ENCODE data around the gene KLC1. TPM values are rescaled to one million over a fixed set of nuclear protein-coding genes. Genes with fewer than 3 reads are reported as not detected.
"Not testable (repeated sequence)": the region's sequence is repeated elsewhere in the genome, so short reads cannot be mapped to it uniquely, and the experiment has no call there.

KLC1 gene
- total RNA-seq, 1 donor from 2014 or later: 80.3 TPM

DNA sequence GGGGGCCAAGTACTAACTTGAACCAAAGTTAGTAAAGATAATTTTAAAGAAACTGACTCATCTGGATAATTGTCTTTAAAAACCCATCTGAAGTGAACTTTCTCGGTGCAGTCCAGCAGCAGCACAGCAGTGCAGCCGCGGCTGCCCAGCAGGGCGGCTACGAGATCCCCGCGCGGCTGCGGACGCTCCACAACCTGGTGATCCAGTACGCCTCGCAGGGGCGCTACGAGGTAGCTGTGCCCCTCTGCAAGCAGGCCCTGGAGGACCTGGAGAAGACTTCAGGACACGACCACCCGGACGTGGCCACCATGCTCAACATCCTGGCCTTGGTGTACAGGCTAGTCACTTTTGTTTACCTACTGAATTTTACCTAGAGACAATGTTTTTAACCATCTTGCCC is 33.6 kb downstream of the KLC1 start:
- ATAC-seq: no peak

DNA sequence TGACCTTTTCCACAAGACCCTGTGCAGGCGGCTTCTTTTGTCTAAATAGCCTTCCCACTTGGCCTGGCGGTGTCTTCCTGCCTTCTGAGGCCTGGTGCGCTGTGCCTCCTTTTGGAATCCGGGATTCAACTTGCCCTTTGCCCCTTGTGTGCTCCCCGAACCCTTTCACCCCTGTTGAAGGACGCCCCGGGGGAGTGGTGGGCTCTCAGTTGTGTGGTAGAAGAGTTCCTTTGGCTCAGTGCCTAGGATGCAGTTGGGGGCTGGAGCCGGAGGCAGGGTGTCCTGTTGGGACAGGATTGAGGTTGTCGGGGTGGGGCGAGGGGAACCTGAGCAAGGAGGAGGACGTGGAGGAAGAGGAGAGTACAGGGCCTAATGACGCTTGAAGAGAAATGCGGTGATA is 34.5 kb downstream of the KLC1 start:
- ATAC-seq: no peak

DNA sequence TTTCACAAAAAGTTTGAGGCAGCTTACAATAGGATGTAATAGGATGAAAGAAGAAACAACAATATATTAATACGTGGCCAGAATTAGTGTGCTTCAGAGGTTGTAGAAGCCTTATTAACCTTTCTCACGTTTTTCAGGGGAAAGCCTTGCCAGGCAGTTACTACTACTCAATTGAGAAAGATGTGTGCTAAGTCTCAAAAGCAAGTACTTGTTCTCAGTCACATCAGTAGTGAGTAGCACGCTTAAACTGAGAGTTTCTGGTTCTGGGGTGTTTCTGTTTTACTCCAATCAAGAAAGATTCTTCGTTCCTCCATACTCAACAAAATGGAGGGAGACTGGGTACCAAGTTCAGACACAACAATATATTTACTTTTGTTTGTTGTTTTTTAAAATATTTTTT is 38.7 kb downstream of the KLC1 start:
- ATAC-seq: no peak

DNA sequence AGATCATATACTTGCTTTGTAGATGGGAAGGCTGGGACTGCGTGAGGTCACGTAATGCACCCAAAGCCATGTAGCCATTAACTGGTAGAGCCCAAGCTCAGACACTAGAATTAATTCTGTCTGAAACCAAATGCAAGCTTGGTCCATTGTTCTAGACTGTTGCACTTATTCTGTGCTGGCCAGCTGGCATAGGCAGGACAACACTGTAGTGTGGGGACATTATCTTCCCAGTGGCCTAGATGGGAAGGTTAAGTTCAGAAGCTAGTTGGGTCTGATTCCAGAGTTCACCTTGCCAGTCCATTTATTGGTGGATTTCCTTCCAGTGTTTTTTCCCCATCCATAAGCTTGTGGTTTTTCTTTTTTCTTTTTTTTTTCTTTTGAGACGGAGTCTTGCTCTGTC is 39.1 kb downstream of the KLC1 start:
- ATAC-seq: no peak

DNA sequence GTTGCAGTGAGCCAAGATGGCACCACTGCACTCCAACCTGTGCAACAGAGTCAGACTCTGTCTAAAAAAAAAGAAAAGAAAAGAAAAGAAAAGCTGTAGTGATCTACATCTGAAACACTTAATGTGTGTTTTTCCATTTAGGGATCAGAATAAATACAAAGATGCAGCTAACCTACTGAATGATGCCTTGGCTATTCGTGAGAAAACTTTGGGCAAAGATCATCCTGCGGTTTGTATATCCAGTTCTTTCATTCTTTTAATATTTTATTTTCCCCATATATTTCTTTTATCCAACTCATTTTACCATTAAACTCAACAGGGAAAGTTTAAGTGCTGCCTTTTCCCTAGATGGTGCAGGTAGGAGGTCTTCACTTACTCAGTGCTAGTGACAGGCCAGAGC is 40.4 kb downstream of the KLC1 start:
- no peak for ATAC-seq

DNA sequence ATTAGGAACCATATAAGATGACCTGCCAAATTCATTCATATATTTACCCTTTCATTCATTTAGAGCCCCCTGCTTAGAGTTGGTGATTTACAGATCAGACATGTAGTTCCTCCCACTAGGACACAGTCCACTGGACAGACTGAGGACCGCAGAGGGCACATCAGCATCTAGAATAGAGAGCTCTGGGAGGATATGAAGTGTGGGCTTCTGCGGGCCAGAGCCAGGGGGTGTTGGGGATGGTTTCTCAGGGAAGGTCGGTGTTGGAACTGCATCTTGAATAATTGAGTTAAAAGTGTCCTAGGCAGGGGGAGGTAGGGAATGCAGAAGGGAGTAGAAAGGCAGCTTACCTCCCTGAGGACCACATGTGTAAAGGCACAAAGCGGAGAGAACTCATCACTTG is 42.9 kb downstream of the KLC1 start:
- no peak for ATAC-seq

DNA sequence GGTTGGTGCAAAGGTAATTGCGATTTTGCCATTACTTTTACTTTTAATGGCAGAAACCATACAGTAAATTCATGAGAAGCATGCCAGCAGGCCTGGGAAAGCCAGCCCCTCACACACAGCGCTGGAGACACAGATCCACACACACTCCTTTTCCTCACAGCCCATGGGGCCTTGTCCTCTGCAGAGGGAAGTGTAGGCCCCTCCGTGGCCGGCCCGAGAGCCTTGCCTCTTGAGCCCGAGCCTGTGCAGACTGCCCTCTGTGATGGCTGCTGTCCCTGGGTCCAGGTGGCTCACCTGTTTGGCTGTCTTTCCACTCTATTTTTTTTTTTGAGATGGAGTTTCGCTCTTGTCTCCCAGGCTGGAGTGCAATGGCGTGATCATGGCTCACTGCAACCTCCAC is 46.9 kb downstream of the KLC1 start:
- no peak for ATAC-seq

DNA sequence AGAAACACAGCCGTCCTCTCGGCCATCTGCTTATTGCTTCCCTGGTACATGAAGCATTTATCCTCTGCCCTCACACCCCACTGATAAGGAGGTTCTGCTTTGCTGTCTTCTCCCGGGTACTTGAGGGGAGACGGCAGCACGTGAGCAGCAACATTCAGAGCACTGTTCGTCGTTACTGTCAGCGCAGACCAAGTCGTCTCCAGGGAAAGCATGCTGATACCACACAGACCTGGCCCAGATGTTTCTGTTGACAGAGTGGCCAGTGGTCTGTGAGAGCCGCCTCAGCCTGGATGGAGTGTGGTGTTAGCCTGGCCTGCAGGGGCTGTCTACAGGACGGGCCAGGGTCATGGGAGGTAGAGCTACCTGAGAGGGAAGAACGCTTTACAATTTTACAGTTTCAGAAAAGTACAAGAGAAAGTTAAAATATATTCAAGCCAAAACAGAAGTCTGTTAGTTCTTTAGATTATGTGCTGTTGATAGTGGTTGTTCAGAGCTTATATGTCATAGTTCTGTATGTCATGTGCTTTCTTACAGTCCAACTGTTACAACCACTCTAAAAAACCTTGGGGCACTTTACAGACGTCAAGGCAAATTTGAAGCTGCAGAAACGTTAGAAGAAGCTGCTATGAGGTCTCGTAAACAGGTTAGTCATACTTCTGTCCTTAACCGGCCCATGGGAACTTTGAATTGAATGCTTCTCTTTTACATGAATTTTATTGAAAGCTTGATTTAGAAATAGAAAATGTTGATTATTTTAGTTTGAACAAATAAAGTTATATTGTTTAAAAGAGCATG is 48.1 kb downstream of the KLC1 start:
- ATAC-seq: no peak

DNA sequence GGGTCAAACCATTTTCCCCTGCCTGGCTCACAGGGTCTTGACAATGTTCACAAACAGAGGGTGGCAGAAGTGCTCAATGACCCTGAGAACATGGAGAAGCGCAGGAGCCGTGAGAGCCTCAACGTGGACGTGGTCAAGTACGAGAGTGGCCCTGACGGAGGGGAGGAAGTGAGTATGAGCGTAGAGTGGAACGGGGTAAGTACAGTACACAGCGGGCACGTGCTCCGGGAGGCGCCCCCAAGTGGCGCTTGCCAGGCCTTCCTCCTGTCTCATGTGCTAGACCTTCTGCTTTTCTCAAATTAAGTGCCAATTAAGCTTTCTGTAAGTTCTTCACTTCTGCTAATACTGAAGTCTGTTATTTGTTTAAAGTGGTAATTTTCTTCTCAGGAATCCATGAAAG is 50.3 kb downstream of the KLC1 start:
- ATAC-seq: peak; percentile 53

DNA sequence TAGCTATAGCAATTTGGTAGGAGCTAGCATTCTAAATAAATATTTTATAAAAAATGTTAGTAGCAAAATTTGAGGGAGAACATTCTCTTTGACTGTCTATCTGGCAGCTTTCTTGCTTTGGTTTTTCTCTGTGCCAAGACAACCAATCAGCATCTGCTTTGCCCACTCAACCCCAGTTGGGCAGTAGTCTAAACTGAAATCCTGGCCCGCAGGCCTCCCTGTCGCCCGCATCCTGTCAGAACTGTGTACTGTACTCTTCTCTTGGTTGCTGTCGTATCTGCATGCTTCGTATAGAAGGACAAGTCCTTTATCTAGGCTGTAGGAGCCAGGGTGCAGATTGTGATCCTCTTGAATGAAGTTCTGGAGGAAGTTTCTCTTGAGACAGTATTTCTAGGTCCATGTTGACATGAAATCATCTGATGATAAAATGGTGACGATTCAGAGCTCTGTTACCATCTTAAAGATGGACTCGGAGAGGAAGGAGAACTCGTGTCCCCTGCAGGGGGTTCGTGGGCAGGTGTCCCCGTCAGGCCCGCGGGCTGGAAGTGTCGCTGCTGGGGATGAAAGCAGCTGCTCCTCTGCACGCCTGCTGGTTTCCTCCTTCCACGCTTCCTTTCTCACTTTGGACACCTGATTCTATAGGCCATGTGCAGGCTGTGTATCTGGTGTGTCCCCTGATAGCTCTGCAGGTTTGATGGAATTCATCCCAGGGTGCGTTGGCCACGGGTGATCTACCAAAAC is 51.6 kb downstream of the KLC1 start:
- ATAC-seq: no peak

DNA sequence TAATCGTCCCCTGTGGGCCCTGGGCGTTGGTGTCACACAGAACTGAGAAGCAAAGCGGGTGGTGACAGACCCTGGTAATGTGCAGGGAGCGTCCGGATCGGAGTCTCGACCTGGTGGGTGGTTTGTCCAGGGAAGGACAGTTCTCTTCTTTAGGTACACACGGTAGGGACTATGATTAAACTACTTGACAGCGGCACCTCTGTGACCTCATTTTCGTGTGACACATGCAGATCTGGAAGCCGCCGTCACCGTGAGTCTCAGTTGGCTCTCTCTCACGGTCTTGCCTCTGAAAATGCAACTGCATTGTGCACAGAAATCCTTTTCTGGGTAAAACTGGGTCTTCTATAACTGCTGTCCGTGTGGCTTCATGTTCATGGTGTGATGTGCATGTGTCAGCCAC is 54.1 kb downstream of the KLC1 start:
- no peak for ATAC-seq

DNA sequence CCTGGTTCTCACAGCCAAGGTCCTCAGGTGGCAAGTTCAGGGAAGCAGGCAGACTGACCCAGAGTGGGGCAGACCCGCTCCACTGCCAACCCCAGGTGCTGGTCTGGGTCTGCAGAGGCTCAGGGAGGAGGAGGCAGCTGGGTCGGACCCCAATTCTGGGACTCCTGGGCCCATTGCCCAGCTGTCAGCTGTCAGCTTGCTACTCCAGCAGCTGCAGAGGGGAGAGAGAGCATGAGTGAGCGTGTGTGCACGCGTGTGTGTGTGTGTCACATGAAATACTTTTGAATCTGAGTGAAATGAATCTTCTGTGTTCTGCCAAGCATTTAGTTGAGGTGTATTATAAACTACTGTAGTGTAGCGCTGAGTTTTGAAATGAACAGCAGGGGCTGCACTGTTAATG is 55.5 kb downstream of the KLC1 start:
- no peak for ATAC-seq

DNA sequence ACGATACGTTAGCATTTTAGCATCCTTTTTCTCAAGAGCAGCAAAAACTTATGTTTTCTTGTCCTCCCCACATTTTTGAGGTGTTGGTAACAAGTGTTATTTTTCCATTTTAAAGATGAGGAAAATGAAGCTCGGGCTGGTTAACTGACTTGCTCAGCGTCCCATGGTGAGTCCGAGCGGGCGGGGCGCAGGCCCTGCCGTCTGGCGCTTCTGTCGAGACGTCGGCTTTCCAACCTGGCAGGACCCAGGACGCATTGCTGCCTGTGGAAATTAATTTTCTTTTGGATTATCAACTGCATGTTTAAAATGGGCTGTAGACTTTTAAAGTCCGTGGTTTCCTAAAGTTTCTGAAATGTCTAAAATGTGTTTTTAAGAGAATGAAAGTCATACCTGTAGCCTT is 55.9 kb downstream of the KLC1 start:
- ATAC-seq: no peak

DNA sequence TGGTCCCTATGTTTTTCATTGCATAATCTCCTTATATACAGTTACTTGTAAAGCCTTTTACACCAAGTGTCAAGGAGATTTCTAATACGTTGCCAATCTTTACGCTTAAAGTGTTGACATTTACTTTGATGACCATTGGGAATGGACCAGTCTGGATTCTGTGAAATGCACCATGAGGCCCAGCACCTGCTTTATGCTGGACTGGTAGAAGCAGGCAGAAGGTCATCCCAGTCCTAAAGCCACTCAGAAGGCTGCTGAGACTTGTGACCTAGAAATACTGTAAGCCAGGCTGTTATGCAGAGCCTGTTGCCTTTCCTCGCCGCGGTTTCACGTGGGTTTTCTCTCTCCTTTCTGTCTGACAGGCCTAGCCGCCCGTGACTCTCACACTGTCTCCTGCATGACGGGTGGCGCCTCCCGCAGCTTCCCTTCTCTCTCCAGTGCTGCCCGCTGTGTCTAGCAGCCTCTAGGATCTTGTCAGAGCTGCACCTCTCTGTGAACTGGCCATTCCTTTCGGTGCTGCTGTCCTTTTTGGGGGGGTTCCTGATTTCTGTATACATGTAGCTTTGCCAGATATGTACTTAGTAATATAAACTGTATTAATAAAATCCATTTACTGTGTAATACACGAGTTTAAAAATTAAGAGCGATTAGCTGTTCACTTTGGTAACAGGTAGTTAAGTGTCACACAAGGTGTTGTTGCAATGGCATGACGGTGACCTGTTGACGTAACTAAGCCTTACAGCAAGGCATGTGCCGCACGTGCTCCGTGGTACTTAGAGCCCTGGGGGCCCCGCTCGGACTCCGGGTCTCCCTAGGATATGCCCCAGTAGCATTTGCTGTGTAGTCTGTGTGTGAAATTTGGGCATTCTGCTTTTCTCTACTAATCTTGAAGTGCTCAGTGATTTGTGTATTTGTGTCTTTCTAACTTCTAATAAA is 56.5 kb downstream of the KLC1 start:
- ATAC-seq: no peak

DNA sequence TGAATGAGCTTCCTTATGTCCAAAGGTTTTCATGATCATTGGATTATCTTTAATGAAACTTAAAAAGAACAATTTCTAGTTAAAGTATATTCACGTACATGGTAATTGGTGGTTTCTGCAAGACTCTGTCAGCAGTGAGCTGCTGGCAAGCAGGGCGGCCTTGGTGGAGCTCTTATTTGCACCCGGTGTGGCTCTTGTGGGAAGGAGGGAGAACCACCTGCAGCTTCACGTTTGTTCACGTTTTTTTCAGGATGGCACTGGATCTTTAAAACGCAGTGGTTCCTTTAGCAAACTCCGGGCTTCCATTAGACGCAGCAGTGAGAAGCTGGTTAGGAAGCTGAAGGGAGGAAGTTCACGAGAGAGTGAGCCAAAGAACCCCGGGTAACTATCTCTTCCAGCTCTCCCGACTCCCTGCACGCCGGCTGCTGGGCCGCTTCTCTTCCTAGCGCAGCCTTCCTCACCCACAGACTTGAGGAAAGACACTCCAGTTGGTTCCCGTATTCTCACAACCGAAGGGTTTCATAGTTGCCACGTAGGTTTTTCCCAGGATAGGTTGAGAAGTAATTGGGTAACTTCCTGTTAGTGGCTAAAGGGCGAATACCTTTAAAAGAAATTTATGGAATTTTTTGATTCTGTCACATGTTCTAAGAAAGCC is 57.9 kb downstream of the KLC1 start:
- ATAC-seq: no peak

DNA sequence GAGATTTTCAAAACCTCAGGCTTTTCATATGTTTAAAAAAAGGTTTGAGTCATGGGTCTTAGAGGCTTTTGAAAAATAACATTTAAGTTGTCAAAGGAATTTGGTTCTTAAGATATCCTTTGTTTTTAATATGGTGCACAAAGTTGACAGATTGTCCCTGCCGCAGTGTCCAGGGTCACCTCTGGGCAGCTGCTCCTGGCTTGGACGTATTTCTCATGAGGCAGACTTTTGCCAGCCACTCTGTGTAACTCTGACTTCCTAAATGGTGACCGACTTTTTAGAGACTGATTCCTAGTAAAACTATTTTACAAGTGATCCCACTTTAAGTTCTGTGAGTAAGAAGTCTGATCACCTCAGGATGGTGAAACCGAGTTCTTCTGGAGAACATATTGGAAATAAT is 58.7 kb downstream of the KLC1 start:
- ATAC-seq: no peak

DNA sequence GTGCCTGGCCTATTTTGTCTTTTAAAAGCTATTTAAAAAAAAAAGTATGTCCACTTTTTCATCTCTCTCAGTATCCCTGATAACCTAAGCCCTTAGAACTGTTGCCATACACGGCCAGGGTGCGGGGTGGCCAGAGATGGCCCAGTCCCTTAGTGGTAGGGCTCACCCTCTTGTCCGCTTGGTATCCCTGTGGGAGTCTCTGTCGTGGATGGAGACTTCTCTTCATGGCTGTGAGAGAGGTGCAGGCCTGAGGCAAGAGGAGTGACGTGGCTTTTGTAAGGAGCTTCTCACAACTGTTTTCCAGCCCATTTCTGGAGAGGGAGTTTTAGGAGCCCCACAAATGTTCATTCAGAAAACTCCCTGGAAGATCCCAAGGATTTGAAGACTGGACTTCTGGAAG is 59.4 kb downstream of the KLC1 start:
- ATAC-seq: no peak

DNA sequence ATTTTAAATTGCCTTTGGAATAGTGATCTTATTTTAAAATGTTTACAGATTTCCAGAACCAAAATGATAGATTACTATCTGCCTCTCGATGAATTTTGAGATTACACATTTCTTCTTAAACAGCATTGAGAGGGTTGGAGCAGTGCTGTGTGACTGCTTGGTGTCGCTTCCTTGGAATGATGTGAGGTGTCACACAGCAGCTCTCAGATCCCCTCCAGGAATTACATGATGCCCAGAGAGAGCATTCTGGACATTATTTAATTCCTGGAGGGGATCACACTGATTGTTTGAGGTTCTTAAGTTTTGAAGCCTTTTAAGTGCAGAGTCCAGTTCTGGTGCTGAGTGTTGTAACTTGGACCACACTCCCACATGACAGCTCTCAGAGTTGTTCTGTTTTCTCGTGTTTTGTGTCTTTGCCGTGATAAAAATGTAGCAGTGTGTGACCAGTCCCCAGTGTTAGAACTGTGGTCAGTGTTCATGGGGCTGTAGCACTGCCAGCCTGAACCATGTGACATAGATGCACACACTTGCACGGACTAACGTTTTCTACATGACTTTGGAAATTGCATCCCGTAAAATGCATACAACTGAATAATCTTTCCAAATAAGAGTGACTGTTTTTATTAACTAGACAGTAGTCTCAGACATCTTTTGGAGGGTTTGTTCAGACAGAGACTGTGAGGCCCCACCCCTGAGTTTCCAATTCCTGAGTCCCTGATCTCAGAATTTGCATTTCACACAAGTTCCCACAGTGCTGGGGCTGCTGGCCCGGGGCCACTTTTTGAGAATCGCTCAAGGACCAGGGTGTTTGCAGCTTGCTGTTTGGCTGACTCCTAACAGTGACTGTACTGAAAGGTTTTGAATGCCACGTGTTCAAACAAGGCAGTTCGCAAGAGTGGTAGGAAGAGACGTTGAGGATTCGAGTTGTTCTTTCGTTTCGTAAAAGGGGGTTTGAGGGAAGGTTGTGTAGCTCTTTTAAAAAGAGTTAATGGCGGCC is 60.2 kb downstream of the KLC1 start:
- peak; percentile 24 for ATAC-seq

DNA sequence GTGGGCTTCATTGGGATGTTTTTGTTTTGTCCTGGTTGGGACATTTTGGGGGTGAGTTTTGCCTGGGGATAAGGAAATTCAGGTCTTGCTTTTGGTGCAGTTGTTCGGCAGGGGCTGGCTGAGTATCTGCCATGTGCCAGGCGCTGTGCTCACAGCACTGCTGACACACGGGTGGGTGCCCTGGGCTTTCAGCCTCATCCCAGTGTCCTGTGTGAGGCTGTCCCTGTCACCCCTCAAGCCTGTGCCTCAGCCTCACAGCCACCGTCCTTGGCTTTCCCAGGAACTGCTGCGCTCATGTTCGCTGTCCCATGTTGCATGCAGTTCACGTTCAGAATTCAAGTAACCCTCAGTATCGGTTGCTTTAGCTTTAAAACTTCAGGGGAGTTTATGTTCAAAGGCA is 61.3 kb downstream of the KLC1 start:
- no peak for ATAC-seq

DNA sequence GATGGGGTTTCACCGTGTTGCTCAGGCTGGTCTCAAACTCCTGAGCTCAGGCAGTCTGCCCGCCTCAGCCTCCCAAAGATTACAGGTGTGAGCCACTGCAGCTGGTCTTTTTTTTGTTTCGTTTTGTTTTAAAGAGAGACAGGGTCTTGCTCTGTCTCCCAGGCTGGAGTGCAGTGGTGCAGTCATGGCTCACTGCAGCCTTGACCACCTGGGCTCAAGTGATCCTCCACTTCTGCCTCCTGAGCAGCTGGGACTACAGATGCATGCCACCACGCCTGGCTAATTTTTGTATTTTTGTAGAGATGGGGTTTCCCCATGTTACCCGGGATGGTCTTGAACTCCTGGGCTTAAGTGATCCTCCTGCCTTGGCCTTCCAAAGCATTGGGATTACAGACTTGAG is 62.6 kb downstream of the KLC1 start:
- not testable (repeated sequence) for ATAC-seq

DNA sequence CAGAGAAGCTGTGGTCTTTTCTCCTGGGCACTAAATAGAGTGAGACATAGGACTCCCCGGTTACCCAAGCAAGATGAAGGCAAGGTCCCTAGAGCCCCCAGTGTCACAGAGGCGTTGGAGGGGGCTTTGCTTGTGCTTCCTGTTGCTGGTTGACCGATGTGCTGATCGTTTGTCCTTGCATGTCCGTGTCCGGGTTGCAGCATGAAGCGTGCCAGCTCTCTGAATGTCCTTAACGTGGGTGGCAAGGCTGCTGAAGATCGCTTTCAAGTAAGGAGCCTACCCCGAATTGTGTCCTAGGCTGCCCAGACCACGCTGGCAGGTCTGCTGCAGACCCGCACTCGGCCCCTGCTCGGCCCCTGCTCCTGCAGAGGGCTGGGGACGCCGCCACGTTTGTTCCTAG is 63.1 kb downstream of the KLC1 start:
- ATAC-seq: no peak
